WTC11 (cell line): ENCODE results near the gene PCP2. TPM values are rescaled to one million over a fixed set of nuclear protein-coding genes. Genes with fewer than 3 reads are reported as not detected.

Source experiments
- ATAC-seq: fragments of 200-7000 bp; cut with Tn5 transposase; 2 replicates; pipeline ENCODE4 v1.10.0; 2021; ENCODE audit warnings: mild to moderate bottlenecking, moderate library complexity
- CTCF ChIA-PET: fragments of 300-600 bp; sonication (Branson Sonifier 250); formaldehyde crosslinking; loops from one replicate; lab custom pipeline; 2021; ENCODE audit warnings: antibody characterized with exemption; lab: Charles Lee
- POLR2A ChIA-PET: fragments of 350-600 bp; sonication (Branson Sonifier 250); formaldehyde crosslinking; loops from one replicate; lab custom pipeline; 2021; ENCODE audit warnings: antibody characterized with exemption; lab: Charles Lee
- DNase-seq: peaks from one replicate; pipeline ENCODE4 v3.0.0; 2021; ENCODE audit warnings: low spot score
- H3K27ac Mint-ChIP-seq: 2 replicates; pipeline ENCODE4 v1.8.0; 2021; ENCODE audit warnings: mixed read lengths
- H3K27me3 Mint-ChIP-seq: 2 replicates; pipeline ENCODE4 v1.8.0; 2021; ENCODE audit warnings: low read depth, mild to moderate bottlenecking, moderate library complexity, mixed read lengths
- H3K36me3 Mint-ChIP-seq: 2 replicates; pipeline ENCODE4 v1.8.0; 2021; ENCODE audit warnings: mixed read lengths
- H3K4me1 Mint-ChIP-seq: 2 replicates; pipeline ENCODE4 v1.8.0; 2022; ENCODE audit warnings: mixed read lengths
- H3K4me3 Mint-ChIP-seq: 2 replicates; pipeline ENCODE4 v1.8.0; 2021; ENCODE audit warnings: mild to moderate bottlenecking, moderate library complexity, mixed read lengths
- H3K9me3 Mint-ChIP-seq: 2 replicates; pipeline ENCODE4 v1.8.0; 2021; ENCODE audit warnings: mixed read lengths
- CREB1 ChIP-seq: sonication (generic); formaldehyde crosslinking; IDR thresholded peaks from 2 replicates; pipeline ENCODE4 v1.8.0; 2023; ENCODE audit warnings: mild to moderate bottlenecking, missing genetic modification reagents
- ELF4 ChIP-seq: sonication (generic); formaldehyde crosslinking; IDR thresholded peaks from 2 replicates; pipeline ENCODE4 v1.8.1; 2022; ENCODE audit warnings: low read depth, mild to moderate bottlenecking, moderate library complexity, missing genetic modification reagents
- ETV6 ChIP-seq: sonication (generic); formaldehyde crosslinking; IDR thresholded peaks from 2 replicates; pipeline ENCODE4 v1.8.1; 2022; ENCODE audit warnings: mild to moderate bottlenecking, missing genetic modification reagents
- FOXJ3 ChIP-seq: sonication (generic); formaldehyde crosslinking; IDR thresholded peaks from 2 replicates; pipeline ENCODE4 v1.9.0; 2021; ENCODE audit warnings: missing genetic modification reagents, mild to moderate bottlenecking, borderline replicate concordance
- GRHL2 ChIP-seq: fragments of 250-450 bp; sonication (Bioruptor Pico); IDR thresholded peaks from 2 replicates; pipeline ENCODE4 v1.8.0; 2022; ENCODE audit warnings: mild to moderate bottlenecking, moderate library complexity; ENCODE audit not compliant: insufficient replicate concordance, severe bottlenecking
- GTF2I ChIP-seq: fragments of 250-450 bp; sonication (Bioruptor Pico); conservative IDR thresholded peaks from 2 replicates; pipeline ENCODE4 v1.4.0; 2021; ENCODE audit warnings: mild to moderate bottlenecking
- JAZF1 ChIP-seq: fragments of 250-450 bp; sonication (Bioruptor Pico); IDR thresholded peaks from 2 replicates; pipeline ENCODE4 v1.9.0; 2021; ENCODE audit warnings: moderate library complexity, mild to moderate bottlenecking, inconsistent platforms
- MYBL2 ChIP-seq: sonication (generic); formaldehyde crosslinking; IDR thresholded peaks from 2 replicates; pipeline ENCODE4 v1.8.1; 2023; ENCODE audit warnings: mild to moderate bottlenecking, moderate library complexity, missing genetic modification reagents
- NFE2L1 ChIP-seq: sonication (generic); formaldehyde crosslinking; IDR thresholded peaks from 2 replicates; pipeline ENCODE4 v1.8.1; 2023; ENCODE audit warnings: missing genetic modification reagents
- TEAD1 ChIP-seq: sonication (generic); formaldehyde crosslinking; IDR thresholded peaks from 2 replicates; pipeline ENCODE4 v1.8.0; 2022; ENCODE audit warnings: mild to moderate bottlenecking, missing genetic modification reagents
- ZNF423 ChIP-seq: fragments of 250-450 bp; sonication (Bioruptor Pico); IDR thresholded peaks from 2 replicates; pipeline ENCODE4 v2.1.2; 2022; ENCODE audit warnings: mild to moderate bottlenecking, moderate library complexity
- total RNA-seq: library from RNA; stranded (reverse); gene quantifications from 3 replicates; pipeline ENCODE4 v1.2.3, GENCODE V29; 2021
- TF ChIP-seq, protein P1 (sequence below): sonication (generic); formaldehyde crosslinking; IDR thresholded peaks from 2 replicates; pipeline ENCODE4 v1.8.1; 2023; ENCODE audit warnings: mild to moderate bottlenecking, missing genetic modification reagents, moderate library complexity
- TF ChIP-seq, protein P2 (sequence below): sonication (generic); formaldehyde crosslinking; IDR thresholded peaks from 2 replicates; pipeline ENCODE4 v1.8.1; 2023; ENCODE audit warnings: mild to moderate bottlenecking, missing genetic modification reagents, moderate library complexity
- TF ChIP-seq, protein P3 (sequence below): fragments of 250-450 bp; sonication (Bioruptor Pico); IDR thresholded peaks from 2 replicates; pipeline ENCODE4 v1.9.0; 2021; ENCODE audit warnings: mild to moderate bottlenecking, borderline replicate concordance
- TF ChIP-seq, protein P4 (sequence below): sonication (generic); formaldehyde crosslinking; IDR thresholded peaks from 2 replicates; pipeline ENCODE4 v1.8.1; 2022; ENCODE audit warnings: low read depth, missing genetic modification reagents, borderline replicate concordance
- TF ChIP-seq, protein P5 (sequence below): fragments of 200-600 bp; IDR thresholded peaks from 2 replicates; pipeline ENCODE4 v1.8.0; 2022; ENCODE audit warnings: antibody characterized with exemption
- TF ChIP-seq, protein P6 (sequence below): sonication (generic); formaldehyde crosslinking; IDR thresholded peaks from 2 replicates; pipeline ENCODE4 v1.8.0; 2022; ENCODE audit warnings: mild to moderate bottlenecking, missing genetic modification reagents
- TF ChIP-seq, protein P7 (sequence below): sonication (generic); formaldehyde crosslinking; IDR thresholded peaks from 2 replicates; pipeline ENCODE4 v1.8.0; 2022; ENCODE audit warnings: missing genetic modification reagents
- TF ChIP-seq, protein P8 (sequence below): sonication (generic); formaldehyde crosslinking; IDR thresholded peaks from 2 replicates; pipeline ENCODE4 v1.8.1; 2022; ENCODE audit warnings: missing genetic modification reagents, borderline replicate concordance

Gene PCP2
- total RNA-seq, 1 experiment from 2014 or later: 0.48 TPM

DNA sequence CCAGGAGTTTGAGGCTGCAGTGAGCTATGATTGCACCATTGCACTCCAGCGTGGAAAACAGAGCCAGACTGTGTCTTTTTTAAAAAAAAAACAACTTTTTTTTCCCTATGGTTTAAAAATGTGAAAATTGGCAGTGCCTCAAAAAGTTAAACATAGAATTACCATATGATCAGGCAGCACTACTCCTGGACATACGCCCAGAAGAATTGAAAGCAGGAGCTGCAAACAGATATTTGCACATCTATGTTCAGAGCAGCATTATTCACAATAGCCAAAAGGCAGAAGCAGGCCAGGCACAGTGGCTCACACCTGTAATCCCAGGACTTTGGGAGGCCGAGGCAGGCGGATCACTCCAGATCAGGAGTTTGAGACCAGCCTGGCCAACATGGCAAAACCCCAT, 31.6 kb upstream of the PCP2 start (continued):
- TF ChIP-seq, protein P1, sequence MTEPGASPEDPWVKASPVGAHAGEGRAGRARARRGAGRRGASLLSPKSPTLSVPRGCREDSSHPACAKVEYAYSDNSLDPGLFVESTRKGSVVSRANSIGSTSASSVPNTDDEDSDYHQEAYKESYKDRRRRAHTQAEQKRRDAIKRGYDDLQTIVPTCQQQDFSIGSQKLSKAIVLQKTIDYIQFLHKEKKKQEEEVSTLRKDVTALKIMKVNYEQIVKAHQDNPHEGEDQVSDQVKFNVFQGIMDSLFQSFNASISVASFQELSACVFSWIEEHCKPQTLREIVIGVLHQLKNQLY (CRISPR knock-in tag): no peak
- TF ChIP-seq TEAD1: no peak
- TF ChIP-seq CREB1 (CRISPR knock-in tag): no peak
- TF ChIP-seq, protein P2, sequence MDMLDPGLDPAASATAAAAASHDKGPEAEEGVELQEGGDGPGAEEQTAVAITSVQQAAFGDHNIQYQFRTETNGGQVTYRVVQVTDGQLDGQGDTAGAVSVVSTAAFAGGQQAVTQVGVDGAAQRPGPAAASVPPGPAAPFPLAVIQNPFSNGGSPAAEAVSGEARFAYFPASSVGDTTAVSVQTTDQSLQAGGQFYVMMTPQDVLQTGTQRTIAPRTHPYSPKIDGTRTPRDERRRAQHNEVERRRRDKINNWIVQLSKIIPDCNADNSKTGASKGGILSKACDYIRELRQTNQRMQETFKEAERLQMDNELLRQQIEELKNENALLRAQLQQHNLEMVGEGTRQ (CRISPR knock-in tag): no peak
- TF ChIP-seq, protein P3, sequence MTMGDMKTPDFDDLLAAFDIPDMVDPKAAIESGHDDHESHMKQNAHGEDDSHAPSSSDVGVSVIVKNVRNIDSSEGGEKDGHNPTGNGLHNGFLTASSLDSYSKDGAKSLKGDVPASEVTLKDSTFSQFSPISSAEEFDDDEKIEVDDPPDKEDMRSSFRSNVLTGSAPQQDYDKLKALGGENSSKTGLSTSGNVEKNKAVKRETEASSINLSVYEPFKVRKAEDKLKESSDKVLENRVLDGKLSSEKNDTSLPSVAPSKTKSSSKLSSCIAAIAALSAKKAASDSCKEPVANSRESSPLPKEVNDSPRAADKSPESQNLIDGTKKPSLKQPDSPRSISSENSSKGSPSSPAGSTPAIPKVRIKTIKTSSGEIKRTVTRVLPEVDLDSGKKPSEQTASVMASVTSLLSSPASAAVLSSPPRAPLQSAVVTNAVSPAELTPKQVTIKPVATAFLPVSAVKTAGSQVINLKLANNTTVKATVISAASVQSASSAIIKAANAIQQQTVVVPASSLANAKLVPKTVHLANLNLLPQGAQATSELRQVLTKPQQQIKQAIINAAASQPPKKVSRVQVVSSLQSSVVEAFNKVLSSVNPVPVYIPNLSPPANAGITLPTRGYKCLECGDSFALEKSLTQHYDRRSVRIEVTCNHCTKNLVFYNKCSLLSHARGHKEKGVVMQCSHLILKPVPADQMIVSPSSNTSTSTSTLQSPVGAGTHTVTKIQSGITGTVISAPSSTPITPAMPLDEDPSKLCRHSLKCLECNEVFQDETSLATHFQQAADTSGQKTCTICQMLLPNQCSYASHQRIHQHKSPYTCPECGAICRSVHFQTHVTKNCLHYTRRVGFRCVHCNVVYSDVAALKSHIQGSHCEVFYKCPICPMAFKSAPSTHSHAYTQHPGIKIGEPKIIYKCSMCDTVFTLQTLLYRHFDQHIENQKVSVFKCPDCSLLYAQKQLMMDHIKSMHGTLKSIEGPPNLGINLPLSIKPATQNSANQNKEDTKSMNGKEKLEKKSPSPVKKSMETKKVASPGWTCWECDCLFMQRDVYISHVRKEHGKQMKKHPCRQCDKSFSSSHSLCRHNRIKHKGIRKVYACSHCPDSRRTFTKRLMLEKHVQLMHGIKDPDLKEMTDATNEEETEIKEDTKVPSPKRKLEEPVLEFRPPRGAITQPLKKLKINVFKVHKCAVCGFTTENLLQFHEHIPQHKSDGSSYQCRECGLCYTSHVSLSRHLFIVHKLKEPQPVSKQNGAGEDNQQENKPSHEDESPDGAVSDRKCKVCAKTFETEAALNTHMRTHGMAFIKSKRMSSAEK: no peak
- TF ChIP-seq JAZF1: no peak
- no peak for TF ChIP-seq MYBL2 (CRISPR knock-in tag)
- TF ChIP-seq, protein P4, sequence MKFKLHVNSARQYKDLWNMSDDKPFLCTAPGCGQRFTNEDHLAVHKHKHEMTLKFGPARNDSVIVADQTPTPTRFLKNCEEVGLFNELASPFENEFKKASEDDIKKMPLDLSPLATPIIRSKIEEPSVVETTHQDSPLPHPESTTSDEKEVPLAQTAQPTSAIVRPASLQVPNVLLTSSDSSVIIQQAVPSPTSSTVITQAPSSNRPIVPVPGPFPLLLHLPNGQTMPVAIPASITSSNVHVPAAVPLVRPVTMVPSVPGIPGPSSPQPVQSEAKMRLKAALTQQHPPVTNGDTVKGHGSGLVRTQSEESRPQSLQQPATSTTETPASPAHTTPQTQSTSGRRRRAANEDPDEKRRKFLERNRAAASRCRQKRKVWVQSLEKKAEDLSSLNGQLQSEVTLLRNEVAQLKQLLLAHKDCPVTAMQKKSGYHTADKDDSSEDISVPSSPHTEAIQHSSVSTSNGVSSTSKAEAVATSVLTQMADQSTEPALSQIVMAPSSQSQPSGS (CRISPR knock-in tag): no peak
- TF ChIP-seq, protein P5, sequence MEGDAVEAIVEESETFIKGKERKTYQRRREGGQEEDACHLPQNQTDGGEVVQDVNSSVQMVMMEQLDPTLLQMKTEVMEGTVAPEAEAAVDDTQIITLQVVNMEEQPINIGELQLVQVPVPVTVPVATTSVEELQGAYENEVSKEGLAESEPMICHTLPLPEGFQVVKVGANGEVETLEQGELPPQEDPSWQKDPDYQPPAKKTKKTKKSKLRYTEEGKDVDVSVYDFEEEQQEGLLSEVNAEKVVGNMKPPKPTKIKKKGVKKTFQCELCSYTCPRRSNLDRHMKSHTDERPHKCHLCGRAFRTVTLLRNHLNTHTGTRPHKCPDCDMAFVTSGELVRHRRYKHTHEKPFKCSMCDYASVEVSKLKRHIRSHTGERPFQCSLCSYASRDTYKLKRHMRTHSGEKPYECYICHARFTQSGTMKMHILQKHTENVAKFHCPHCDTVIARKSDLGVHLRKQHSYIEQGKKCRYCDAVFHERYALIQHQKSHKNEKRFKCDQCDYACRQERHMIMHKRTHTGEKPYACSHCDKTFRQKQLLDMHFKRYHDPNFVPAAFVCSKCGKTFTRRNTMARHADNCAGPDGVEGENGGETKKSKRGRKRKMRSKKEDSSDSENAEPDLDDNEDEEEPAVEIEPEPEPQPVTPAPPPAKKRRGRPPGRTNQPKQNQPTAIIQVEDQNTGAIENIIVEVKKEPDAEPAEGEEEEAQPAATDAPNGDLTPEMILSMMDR: no peak
- TF ChIP-seq, protein P6, sequence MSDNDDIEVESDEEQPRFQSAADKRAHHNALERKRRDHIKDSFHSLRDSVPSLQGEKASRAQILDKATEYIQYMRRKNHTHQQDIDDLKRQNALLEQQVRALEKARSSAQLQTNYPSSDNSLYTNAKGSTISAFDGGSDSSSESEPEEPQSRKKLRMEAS: no peak

DNA sequence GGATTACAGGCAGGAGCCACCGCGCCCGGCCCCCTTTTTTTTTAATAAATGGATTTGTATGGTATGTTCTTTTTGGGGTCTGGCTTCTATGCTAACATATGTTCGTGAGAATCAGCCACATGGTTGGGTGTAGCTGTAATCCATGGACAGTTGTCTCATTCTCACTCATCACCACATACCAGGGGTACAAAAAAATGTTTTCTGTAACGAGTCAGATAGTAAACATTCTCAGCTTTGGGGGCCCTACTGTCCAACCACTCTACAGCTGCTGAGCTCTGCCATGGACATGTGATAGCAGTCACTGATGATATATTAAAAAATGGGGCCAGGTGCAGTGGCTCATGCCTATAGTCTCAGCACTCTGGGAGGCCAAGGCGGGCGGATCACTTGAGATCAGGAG, 30.2 kb upstream of the PCP2 start:
- ChIA-PET CTCF (interaction anchor here (1.0 to 2.4 kb wide), 3 partner anchors 17 to 95 kb away, joined by 3 to 8 read pairs (median 4); partner anchors contain the start of gene TRAPPC5), POLR2A (no interaction called here)
- DNase-seq: no peak
- no peak overlapping the region for H3K4me3 Mint-ChIP-seq
- H3K27ac Mint-ChIP-seq: no peak overlapping the region
- no peaks in the 10 kb centered on the region for H3K9me3 Mint-ChIP-seq
- H3K36me3 Mint-ChIP-seq: no peaks in the 10 kb centered on the region
- no peak for ATAC-seq
- no peaks in the 10 kb centered on the region for H3K4me1 Mint-ChIP-seq
- peaks cover 44% of the 10 kb centered on the region for H3K27me3 Mint-ChIP-seq
- TF ChIP-seq, protein P2 (CRISPR knock-in tag): no peak
- TF ChIP-seq, protein P7, sequence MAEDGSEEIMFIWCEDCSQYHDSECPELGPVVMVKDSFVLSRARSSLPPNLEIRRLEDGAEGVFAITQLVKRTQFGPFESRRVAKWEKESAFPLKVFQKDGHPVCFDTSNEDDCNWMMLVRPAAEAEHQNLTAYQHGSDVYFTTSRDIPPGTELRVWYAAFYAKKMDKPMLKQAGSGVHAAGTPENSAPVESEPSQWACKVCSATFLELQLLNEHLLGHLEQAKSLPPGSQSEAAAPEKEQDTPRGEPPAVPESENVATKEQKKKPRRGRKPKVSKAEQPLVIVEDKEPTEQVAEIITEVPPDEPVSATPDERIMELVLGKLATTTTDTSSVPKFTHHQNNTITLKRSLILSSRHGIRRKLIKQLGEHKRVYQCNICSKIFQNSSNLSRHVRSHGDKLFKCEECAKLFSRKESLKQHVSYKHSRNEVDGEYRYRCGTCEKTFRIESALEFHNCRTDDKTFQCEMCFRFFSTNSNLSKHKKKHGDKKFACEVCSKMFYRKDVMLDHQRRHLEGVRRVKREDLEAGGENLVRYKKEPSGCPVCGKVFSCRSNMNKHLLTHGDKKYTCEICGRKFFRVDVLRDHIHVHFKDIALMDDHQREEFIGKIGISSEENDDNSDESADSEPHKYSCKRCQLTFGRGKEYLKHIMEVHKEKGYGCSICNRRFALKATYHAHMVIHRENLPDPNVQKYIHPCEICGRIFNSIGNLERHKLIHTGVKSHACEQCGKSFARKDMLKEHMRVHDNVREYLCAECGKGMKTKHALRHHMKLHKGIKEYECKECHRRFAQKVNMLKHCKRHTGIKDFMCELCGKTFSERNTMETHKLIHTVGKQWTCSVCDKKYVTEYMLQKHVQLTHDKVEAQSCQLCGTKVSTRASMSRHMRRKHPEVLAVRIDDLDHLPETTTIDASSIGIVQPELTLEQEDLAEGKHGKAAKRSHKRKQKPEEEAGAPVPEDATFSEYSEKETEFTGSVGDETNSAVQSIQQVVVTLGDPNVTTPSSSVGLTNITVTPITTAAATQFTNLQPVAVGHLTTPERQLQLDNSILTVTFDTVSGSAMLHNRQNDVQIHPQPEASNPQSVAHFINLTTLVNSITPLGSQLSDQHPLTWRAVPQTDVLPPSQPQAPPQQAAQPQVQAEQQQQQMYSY (CRISPR knock-in tag): no peak
- TF ChIP-seq, protein P8, sequence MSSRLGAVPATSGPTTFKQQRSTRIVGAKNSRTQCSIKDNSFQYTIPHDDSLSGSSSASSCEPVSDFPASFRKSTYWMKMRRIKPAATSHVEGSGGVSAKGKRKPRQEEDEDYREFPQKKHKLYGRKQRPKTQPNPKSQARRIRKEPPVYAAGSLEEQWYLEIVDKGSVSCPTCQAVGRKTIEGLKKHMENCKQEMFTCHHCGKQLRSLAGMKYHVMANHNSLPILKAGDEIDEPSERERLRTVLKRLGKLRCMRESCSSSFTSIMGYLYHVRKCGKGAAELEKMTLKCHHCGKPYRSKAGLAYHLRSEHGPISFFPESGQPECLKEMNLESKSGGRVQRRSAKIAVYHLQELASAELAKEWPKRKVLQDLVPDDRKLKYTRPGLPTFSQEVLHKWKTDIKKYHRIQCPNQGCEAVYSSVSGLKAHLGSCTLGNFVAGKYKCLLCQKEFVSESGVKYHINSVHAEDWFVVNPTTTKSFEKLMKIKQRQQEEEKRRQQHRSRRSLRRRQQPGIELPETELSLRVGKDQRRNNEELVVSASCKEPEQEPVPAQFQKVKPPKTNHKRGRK (CRISPR knock-in tag): no peak
- no peak for TF ChIP-seq ETV6 (CRISPR knock-in tag)
- TF ChIP-seq FOXJ3 (CRISPR knock-in tag): no peak
- no peak for TF ChIP-seq CREB1 (CRISPR knock-in tag)
- TF ChIP-seq ZNF423 (CRISPR knock-in tag): no peak
- no peak for TF ChIP-seq GTF2I (CRISPR knock-in tag)
- no peak for TF ChIP-seq NFE2L1
- no peak for TF ChIP-seq ELF4 (CRISPR knock-in tag)
- TF ChIP-seq, protein P1 (CRISPR knock-in tag): no peak
- TF ChIP-seq GRHL2 (CRISPR knock-in tag): no peak
- TF ChIP-seq TEAD1: no peak
